ENCODE results near the gene BTC.
"Not testable (repeated sequence)": the region's sequence is repeated elsewhere in the genome, so short reads cannot be mapped to it uniquely, and the experiment has no call there.

Gene BTC

GRCh38 chr4:74757136-74757535, 37.2 kb downstream of the BTC start:
- DNase-seq: no peak

GRCh38 chr4:74755486-74755885, 38.8 kb downstream of the BTC start:
- no peak for DNase-seq

- no peak for DNase-seq
These were observed 40.1 kb downstream of the BTC start for GRCh38 chr4:74754218-74754617.

GRCh38 chr4:74752798-74753197, 41.5 kb downstream of the BTC start:
- no peak for DNase-seq

- no peak for DNase-seq
These were observed 42.5 kb downstream of the BTC start for GRCh38 chr4:74751856-74752255.

GRCh38 chr4:74751247-74751646, 43.1 kb downstream of the BTC start:
- DNase-seq: no peak

- no peak for DNase-seq
These were observed 52.1 kb downstream of the BTC start for GRCh38 chr4:74742185-74742584.

- DNase-seq: no peak
These were observed 55.7 kb downstream of the BTC start for GRCh38 chr4:74738464-74739143.

GRCh38 chr4:74734995-74735394, 59.3 kb downstream of the BTC start:
- DNase-seq: no peak

GRCh38 chr4:74733756-74734155, 60.6 kb downstream of the BTC start:
- no peak for DNase-seq

- DNase-seq: no peak
These were observed 69.3 kb downstream of the BTC start for GRCh38 chr4:74724979-74725378.

GRCh38 chr4:74716436-74716765, 77.9 kb downstream of the BTC start:
- DNase-seq: no peak

GRCh38 chr4:74715706-74716435, 78.5 kb downstream of the BTC start:
- DNase-seq: no peak

- DNase-seq: no peak
These were observed 79.7 kb downstream of the BTC start for GRCh38 chr4:74714611-74715130.

- not testable (repeated sequence) for DNase-seq
These were observed 86.2 kb downstream of the BTC start for GRCh38 chr4:74708135-74708534.
